Activated T-cell treated with anti-CD3 and anti-CD28 coated beads, Interleukin-2, amount 50 U/mL, for 24 hours (primary cell): ENCODE measurements around the gene THAP4.
"Not testable (repeated sequence)": the region's sequence is repeated elsewhere in the genome, so short reads cannot be mapped to it uniquely, and the experiment has no call there.

ENCODE experiments used
- DNase-seq: peaks from one replicate; pipeline ENCODE4 v3.0.0-alpha.2; 2020
- H3K27ac Mint-ChIP-seq: 2 replicates; pipeline ENCODE4 v1.8.0; 2020; ENCODE audit warnings: mild to moderate bottlenecking, mixed read lengths
- H3K27me3 Mint-ChIP-seq: 2 replicates; pipeline ENCODE4 v1.8.0; 2020; ENCODE audit warnings: mixed read lengths
- H3K36me3 Mint-ChIP-seq: 2 replicates; pipeline ENCODE4 v1.8.0; 2020; ENCODE audit warnings: low read depth, mixed read lengths
- H3K4me1 Mint-ChIP-seq: 2 replicates; pipeline ENCODE4 v1.8.0; 2020; ENCODE audit warnings: low read depth, mixed read lengths
- H3K4me3 Mint-ChIP-seq: 2 replicates; pipeline ENCODE4 v1.8.0; 2020; ENCODE audit warnings: mild to moderate bottlenecking, moderate library complexity, mixed read lengths
- H3K9me3 Mint-ChIP-seq: 2 replicates; pipeline ENCODE4 v1.8.0; 2020; ENCODE audit warnings: mixed read lengths

The THAP4 gene

GRCh38 chr2:241671457-241672240 lies 34.7 kb upstream of the THAP4 start:
- Mint-ChIP-seq H3K36me3 (peaks cover 91% of the 10 kb centered on the region), H3K9me3 (no peaks in the 10 kb centered on the region), H3K27ac (peak overlapping the region; percentile 57), H3K4me3 (no peak overlapping the region), H3K4me1 (peaks cover 2% of the 10 kb centered on the region), H3K27me3 (no peaks in the 10 kb centered on the region)
- no peak for DNase-seq

GRCh38 chr2:241670333-241671110 lies 33.6 kb upstream of the THAP4 start:
- peaks cover 89% of the 10 kb centered on the region for H3K36me3 Mint-ChIP-seq
- no peak overlapping the region for H3K4me3 Mint-ChIP-seq
- no peaks in the 10 kb centered on the region for H3K9me3 Mint-ChIP-seq
- H3K27me3 Mint-ChIP-seq: no peaks in the 10 kb centered on the region
- peak overlapping the region; percentile 57 for H3K27ac Mint-ChIP-seq
- H3K4me1 Mint-ChIP-seq: peaks cover 6% of the 10 kb centered on the region
- DNase-seq: no peak

- H3K27me3 Mint-ChIP-seq: no peaks in the 10 kb centered on the region
- DNase-seq: no peak
- no peaks in the 10 kb centered on the region for H3K9me3 Mint-ChIP-seq
- H3K4me1 Mint-ChIP-seq: peaks cover 18% of the 10 kb centered on the region
- H3K27ac Mint-ChIP-seq: no peak overlapping the region
- no peak overlapping the region for H3K4me3 Mint-ChIP-seq
- H3K36me3 Mint-ChIP-seq: peaks cover 84% of the 10 kb centered on the region
Measured at GRCh38 chr2:241668839-241669238, 31.9 kb upstream of the THAP4 start.

- DNase-seq: no peak
- Mint-ChIP-seq H3K36me3 (peaks cover 80% of the 10 kb centered on the region), H3K4me3 (no peak overlapping the region), H3K4me1 (peaks cover 16% of the 10 kb centered on the region), H3K27me3 (no peaks in the 10 kb centered on the region), H3K27ac (no peak overlapping the region), H3K9me3 (no peaks in the 10 kb centered on the region)
Measured at GRCh38 chr2:241668354-241668753, 31.4 kb upstream of the THAP4 start.

GRCh38 chr2:241666627-241667400 lies 29.9 kb upstream of the THAP4 start:
- Mint-ChIP-seq H3K27ac (no peak overlapping the region), H3K4me3 (no peak overlapping the region), H3K4me1 (peaks cover 16% of the 10 kb centered on the region), H3K36me3 (peaks cover 76% of the 10 kb centered on the region), H3K9me3 (no peaks in the 10 kb centered on the region), H3K27me3 (no peaks in the 10 kb centered on the region)
- DNase-seq: no peak

- peak overlapping the region; percentile 62 for H3K27ac Mint-ChIP-seq
- peaks cover 74% of the 10 kb centered on the region for H3K36me3 Mint-ChIP-seq
- no peak overlapping the region for H3K4me3 Mint-ChIP-seq
- H3K9me3 Mint-ChIP-seq: no peaks in the 10 kb centered on the region
- no peak for DNase-seq
- H3K27me3 Mint-ChIP-seq: no peaks in the 10 kb centered on the region
- H3K4me1 Mint-ChIP-seq: peaks cover 16% of the 10 kb centered on the region
Measured at GRCh38 chr2:241665731-241666440, 28.9 kb upstream of the THAP4 start.

- DNase-seq, H3K27ac Mint-ChIP-seq, H3K4me3 Mint-ChIP-seq, H3K27me3 Mint-ChIP-seq, H3K9me3 Mint-ChIP-seq: not testable (repeated sequence)
- H3K36me3 Mint-ChIP-seq: peaks cover 75% of the 10 kb centered on the region
- H3K4me1 Mint-ChIP-seq: peaks cover 16% of the 10 kb centered on the region
Measured at GRCh38 chr2:241662731-241663130, 25.8 kb upstream of the THAP4 start.

GRCh38 chr2:241660593-241661213 lies 23.7 kb upstream of the THAP4 start:
- peaks cover 14% of the 10 kb centered on the region for H3K4me1 Mint-ChIP-seq
- no peak overlapping the region for H3K4me3 Mint-ChIP-seq
- peaks cover 76% of the 10 kb centered on the region for H3K36me3 Mint-ChIP-seq
- H3K9me3 Mint-ChIP-seq: no peaks in the 10 kb centered on the region
- no peak for DNase-seq
- H3K27ac Mint-ChIP-seq: no peak overlapping the region
- H3K27me3 Mint-ChIP-seq: no peaks in the 10 kb centered on the region

- H3K36me3 Mint-ChIP-seq: peaks cover 84% of the 10 kb centered on the region
- peak; percentile 54 for DNase-seq
- H3K27me3 Mint-ChIP-seq: no peaks in the 10 kb centered on the region
- peaks cover 2% of the 10 kb centered on the region for H3K4me1 Mint-ChIP-seq
- no peak overlapping the region for H3K27ac Mint-ChIP-seq
- H3K9me3 Mint-ChIP-seq: no peaks in the 10 kb centered on the region
- H3K4me3 Mint-ChIP-seq: no peak overlapping the region
Measured at GRCh38 chr2:241659150-241659739, 22.3 kb upstream of the THAP4 start.

GRCh38 chr2:241658296-241658695 lies 21.3 kb upstream of the THAP4 start:
- DNase-seq: no peak
- peaks cover 89% of the 10 kb centered on the region for H3K36me3 Mint-ChIP-seq
- H3K4me3 Mint-ChIP-seq: no peak overlapping the region
- no peaks in the 10 kb centered on the region for H3K4me1 Mint-ChIP-seq
- no peak overlapping the region for H3K27ac Mint-ChIP-seq
- H3K9me3 Mint-ChIP-seq: no peaks in the 10 kb centered on the region
- no peaks in the 10 kb centered on the region for H3K27me3 Mint-ChIP-seq

- Mint-ChIP-seq H3K27me3 (no peaks in the 10 kb centered on the region), H3K27ac (no peak overlapping the region), H3K36me3 (peaks cover 92% of the 10 kb centered on the region), H3K4me3 (no peak overlapping the region), H3K9me3 (no peaks in the 10 kb centered on the region), H3K4me1 (no peaks in the 10 kb centered on the region)
- DNase-seq: no peak
Measured at GRCh38 chr2:241657786-241658254, 20.9 kb upstream of the THAP4 start.

- Mint-ChIP-seq H3K4me1 (no peaks in the 10 kb centered on the region), H3K36me3 (peaks cover 94% of the 10 kb centered on the region), H3K4me3 (no peak overlapping the region), H3K27ac (peak overlapping the region; percentile 37), H3K27me3 (no peaks in the 10 kb centered on the region), H3K9me3 (no peaks in the 10 kb centered on the region)
- no peak for DNase-seq
Measured at GRCh38 chr2:241656190-241656741, 19.3 kb upstream of the THAP4 start.

- Mint-ChIP-seq H3K27ac (no peak overlapping the region), H3K36me3 (peaks cover 94% of the 10 kb centered on the region), H3K9me3 (no peaks in the 10 kb centered on the region), H3K4me3 (no peak overlapping the region), H3K4me1 (no peaks in the 10 kb centered on the region), H3K27me3 (no peaks in the 10 kb centered on the region)
- DNase-seq: no peak
Measured at GRCh38 chr2:241655516-241656189, 18.7 kb upstream of the THAP4 start.
